CD14-positive monocyte (primary cell): ENCODE data around the gene SETD1A. TPM values are rescaled to one million over a fixed set of nuclear protein-coding genes. Genes with fewer than 3 reads are reported as not detected.

Source experiments
- DNase-seq, 3 donors: peaks; one replicate each; pipeline ENCODE4 v3.0.0-alpha.2; 2011 to 2022
- H2AFZ ChIP-seq: 2 replicates; pipeline ENCODE4 v1.6.0; 2012; ENCODE audit warnings: mild to moderate bottlenecking, low read depth, low read length, inconsistent platforms; ENCODE audit not compliant: insufficient read depth, poor library complexity, severe bottlenecking
- H3K27ac ChIP-seq, 2 donors: 1 replicate in 1 of 2; 2 replicates in 1 of 2; pipeline ENCODE4 v1.5.1; 2012 to 2013; ENCODE audit warnings: low read length in 2 of 2, control low read depth in 1 of 2, inconsistent platforms in 1 of 2, low read depth in 1 of 2, mild to moderate bottlenecking in 1 of 2
- H3K27me3 ChIP-seq, 2 donors: one replicate each; pipeline versions ENCODE4 v1.6.0 to v1.6.1; 2011 to 2013; ENCODE audit warnings: low read length in 2 of 2; ENCODE audit not compliant: control insufficient read depth in 2 of 2, insufficient read depth in 2 of 2
- H3K36me3 ChIP-seq, 2 donors: replicated peaks in 1 of 2; 1 replicate in 1 of 2; 2 replicates in 1 of 2; pipeline versions ENCODE4 v1.5.1 to v1.6.1; 2012 to 2013; ENCODE audit warnings: low read length in 2 of 2, control low read depth in 1 of 2, inconsistent platforms in 1 of 2, mild to moderate bottlenecking in 1 of 2; ENCODE audit not compliant: insufficient read depth in 2 of 2, control insufficient read depth in 1 of 2
- H3K4me1 ChIP-seq, 2 donors: 1 replicate in 1 of 2; 2 replicates in 1 of 2; pipeline versions ENCODE4 v1.5.1 to v1.6.1; 2012 to 2013; ENCODE audit warnings: low read length in 2 of 2, control low read depth in 1 of 2, inconsistent platforms in 1 of 2, mild to moderate bottlenecking in 1 of 2, moderate library complexity in 1 of 2; ENCODE audit not compliant: insufficient read depth in 2 of 2, control insufficient read depth in 1 of 2
- H3K4me2 ChIP-seq: replicated peaks from 2 replicates; pipeline ENCODE3; 2012; ENCODE audit warnings: low read length, moderate library complexity, mild to moderate bottlenecking; ENCODE audit not compliant: poor library complexity, severe bottlenecking; ENCODE audit errors: extremely low read depth
- H3K4me3 ChIP-seq, 3 experiments: fragments of 200-600 bp in 1 of 3; sonication (generic) in 1 of 3; replicated peaks in 1 of 3; 1 replicate in 2 of 3; 2 replicates in 1 of 3; pipeline ENCODE4 v1.5.1; 2011 to 2013; ENCODE audit warnings: low read length in 3 of 3, mild to moderate bottlenecking in 3 of 3, control low read depth in 2 of 3, low read depth in 2 of 3, inconsistent platforms in 1 of 3, moderate library complexity in 1 of 3
- H3K79me2 ChIP-seq: 2 replicates; pipeline ENCODE4 v1.6.0; 2012; ENCODE audit warnings: mild to moderate bottlenecking, control low read depth, inconsistent platforms, low read length, moderate library complexity; ENCODE audit not compliant: insufficient read depth
- H3K9ac ChIP-seq: 2 replicates; pipeline ENCODE4 v1.6.0; 2017; ENCODE audit warnings: low read length, mild to moderate bottlenecking; ENCODE audit not compliant: insufficient read depth, poor library complexity, severe bottlenecking
- H3K9me3 ChIP-seq, 2 donors: replicated peaks in 1 of 2; 1 replicate in 1 of 2; 2 replicates in 1 of 2; pipeline versions ENCODE4 v1.5.1 to v1.6.1; 2012 to 2013; ENCODE audit warnings: low read length in 2 of 2, control low read depth in 1 of 2; ENCODE audit not compliant: control insufficient read depth in 1 of 2, insufficient read depth in 1 of 2
- H4K20me1 ChIP-seq: 2 replicates; pipeline ENCODE4 v1.6.0; 2012; ENCODE audit warnings: mild to moderate bottlenecking, low read length, control low read depth, moderate library complexity; ENCODE audit not compliant: insufficient read depth
- H3K27ac Mint-ChIP-seq, 7 donors: one replicate each; pipeline ENCODE4 v1.8.0; 2020; ENCODE audit warnings: mild to moderate bottlenecking in 7 of 7, mixed read lengths in 7 of 7, moderate library complexity in 6 of 7, inconsistent platforms in 2 of 7
- H3K27me3 Mint-ChIP-seq, 3 donors: one replicate each; pipeline ENCODE4 v1.8.0; 2021 to 2022; ENCODE audit warnings: low read depth in 3 of 3, mild to moderate bottlenecking in 3 of 3, mixed read lengths in 3 of 3, moderate library complexity in 3 of 3, inconsistent platforms in 1 of 3
- H3K36me3 Mint-ChIP-seq, 2 donors: one replicate each; pipeline ENCODE4 v1.8.0; 2020; ENCODE audit warnings: mixed read lengths in 2 of 2, inconsistent platforms in 1 of 2, mild to moderate bottlenecking in 1 of 2
- H3K4me1 Mint-ChIP-seq: one replicate; pipeline ENCODE4 v1.8.0; 2020; ENCODE audit warnings: mild to moderate bottlenecking, mixed read lengths
- H3K4me3 Mint-ChIP-seq, 2 donors: one replicate each; pipeline ENCODE4 v1.8.0; 2020; ENCODE audit warnings: mild to moderate bottlenecking in 2 of 2, mixed read lengths in 2 of 2, moderate library complexity in 1 of 2
- H3K9me3 Mint-ChIP-seq, 7 donors: one replicate each; pipeline ENCODE4 v1.8.0; 2020 to 2022; ENCODE audit warnings: mixed read lengths in 7 of 7, mild to moderate bottlenecking in 6 of 7, moderate library complexity in 6 of 7, inconsistent platforms in 2 of 7
- CTCF ChIP-seq: fragments of 200-600 bp; IDR thresholded peaks from one replicate; pipeline ENCODE4 v1.8.0; 2022; ENCODE audit warnings: antibody characterized with exemption, mild to moderate bottlenecking
- WGBS: methylation state at CpG from one replicate; pipeline ENCODE4 v1.1.5; 2013; ENCODE audit warnings: missing lambda C conversion rate; ENCODE audit not compliant: insufficient coverage; 5-methylcytosine and 5-hydroxymethylcytosine counted together
- intact Hi-C, 2 donors: fragments of 100-400 bp; cut with micrococcal nuclease; formaldehyde crosslinking; loops; one replicate each; pipeline versions ENCODE4 v1.15.0 to v1.15.1; 2023
- polyA plus RNA-seq, 3 donors: library from polyadenylated mRNA; depleted of rRNA in 1 of 3; unstranded in 2 of 3; stranded (reverse) in 1 of 3; fragments of 300-500 nt in 2 of 3; fragments of >200 nt in 1 of 3; fragmentation: Illumina TruSeq in 2 of 3; gene quantifications; 1 replicate in 2 of 3; 2 replicates in 1 of 3; pipeline ENCODE4 v1.2.3, GENCODE V29; 2012 to 2021

SETD1A gene
- polyA plus RNA-seq, 3 donors: 0.16 to 6.6 (median 1.3) TPM

GRCh38 chr16:30987581-30988190, 30.1 kb downstream of the SETD1A start:
- peaks cover 8 to 21% of the 10 kb centered on the region in 2 donors for H3K4me1 ChIP-seq
- Mint-ChIP-seq H3K9me3 (peaks cover 0 to 3% (median 0%) of the 10 kb centered on the region in 7 donors), H3K4me3 (no peak overlapping the region), H3K27me3 (peaks cover 0 to 2% (median 0%) of the 10 kb centered on the region in 3 donors), H3K4me1 (peaks cover 5% of the 10 kb centered on the region), H3K27ac (peak overlapping the region in 1 of 7 donors; percentile 8), H3K36me3 (peaks cover 15 to 25% of the 10 kb centered on the region in 2 donors)
- intact Hi-C loops: loop anchor here (5.0 to 10.0 kb wide), 4 partner anchors 167 to 877 kb away; partner anchors contain the start of genes ZNF843 (in 2 of the 2) and PRSS36 (in 1 of the 2)
- no peak overlapping the region for H3K9ac ChIP-seq
- no peak overlapping the region for H3K4me3 ChIP-seq
- no peaks in the 10 kb centered on the region for H3K27me3 ChIP-seq
- H3K79me2 ChIP-seq: no peaks in the 10 kb centered on the region
- DNase-seq: no peak
- H3K9me3 ChIP-seq: no peaks in the 10 kb centered on the region
- WGBS: 96% methylated on average over 29 of the region's 30 CpGs
- H4K20me1 ChIP-seq: no peaks in the 10 kb centered on the region
- no peak overlapping the region for H3K4me2 ChIP-seq
- no peak for TF ChIP-seq CTCF
- H2AFZ ChIP-seq: no peak overlapping the region
- peaks cover 15 to 19% of the 10 kb centered on the region in 2 donors for H3K36me3 ChIP-seq
- no peak overlapping the region for H3K27ac ChIP-seq

- Histone ChIP-seq H3K36me3 (peaks cover 0 to under 1% of the 10 kb centered on the region in 2 donors), H3K79me2 (no peaks in the 10 kb centered on the region), H3K9me3 (no peaks in the 10 kb centered on the region), H3K27me3 (no peaks in the 10 kb centered on the region), H3K4me1 (peaks cover 14 to 27% of the 10 kb centered on the region in 2 donors), H3K27ac (no peak overlapping the region), H2AFZ (no peak overlapping the region), H3K4me2 (no peak overlapping the region), H3K9ac (no peak overlapping the region), H4K20me1 (no peaks in the 10 kb centered on the region), H3K4me3 (no peak overlapping the region)
- 97% methylated on average over 17 of the region's 23 CpGs for WGBS
- Mint-ChIP-seq H3K27me3 (peaks cover 0 to 2% (median 0%) of the 10 kb centered on the region in 3 donors), H3K4me3 (no peak overlapping the region), H3K9me3 (no peaks in the 10 kb centered on the region), H3K36me3 (peaks cover 4 to 7% of the 10 kb centered on the region in 2 donors), H3K27ac (no peak overlapping the region), H3K4me1 (peaks cover 16% of the 10 kb centered on the region)
- no peak for TF ChIP-seq CTCF
- intact Hi-C loops: loop anchor here (5.0 to 10.0 kb wide), 6 partner anchors 43 to 875 kb away; partner anchors contain the start of genes ZNF843 (in 2 of the 2), PRSS36 (in 1 of the 2) and STX4 (in 1 of the 2)
- DNase-seq: no peak
Measured at GRCh38 chr16:30989469-30990047, 32.0 kb downstream of the SETD1A start.
